Fibroblast of peridontal ligament (primary cell): ENCODE results near the gene AHI1.
"Not testable (repeated sequence)": the region's sequence is repeated elsewhere in the genome, so short reads cannot be mapped to it uniquely, and the experiment has no call there.

Experiments used
- DNase-seq: peaks from one replicate; pipeline ENCODE4 v3.0.0-alpha.2; 2010; ENCODE audit errors: extremely low read depth

Gene AHI1

DNA sequence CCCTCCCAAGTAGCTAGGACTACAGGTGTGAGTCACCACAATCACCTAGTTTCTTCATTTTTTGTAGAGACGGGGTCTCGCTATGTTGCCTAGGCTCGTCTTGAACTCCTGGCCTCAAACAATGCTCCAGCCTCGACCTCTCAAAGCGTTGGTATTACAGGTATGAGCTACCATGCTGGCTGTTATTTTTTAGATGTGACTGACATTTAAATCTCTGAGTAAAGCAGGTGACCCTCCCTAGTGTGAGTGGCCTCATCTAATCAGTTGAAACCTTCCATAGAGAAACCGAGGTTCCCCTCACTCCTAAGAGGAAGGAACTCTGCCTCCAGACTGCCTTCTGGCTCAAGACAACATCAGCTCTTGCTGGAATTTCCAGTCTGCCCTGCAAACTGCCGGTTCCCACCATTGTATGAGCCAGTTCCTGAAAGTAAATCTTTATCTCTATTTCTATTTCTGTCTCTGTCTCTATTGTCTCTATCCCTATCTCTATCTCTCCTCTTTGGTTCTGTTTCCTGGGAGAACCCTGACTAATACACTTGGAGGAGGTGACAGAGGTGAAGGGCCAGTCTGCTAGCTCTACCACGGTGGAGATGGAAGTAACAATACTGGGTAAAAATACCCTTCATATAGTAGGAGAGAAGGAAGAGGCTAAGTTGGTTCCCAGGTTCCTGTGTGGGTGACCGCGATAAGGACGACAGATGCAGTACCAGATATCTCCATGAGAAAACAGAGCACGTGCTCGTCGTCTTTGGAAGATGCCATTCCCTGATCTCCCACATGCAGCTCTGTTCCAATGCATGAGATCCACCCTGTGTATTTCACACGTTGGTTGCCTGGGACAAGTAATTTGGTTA lies 235.4 kb downstream of the AHI1 start:
- DNase-seq: no peak

DNA sequence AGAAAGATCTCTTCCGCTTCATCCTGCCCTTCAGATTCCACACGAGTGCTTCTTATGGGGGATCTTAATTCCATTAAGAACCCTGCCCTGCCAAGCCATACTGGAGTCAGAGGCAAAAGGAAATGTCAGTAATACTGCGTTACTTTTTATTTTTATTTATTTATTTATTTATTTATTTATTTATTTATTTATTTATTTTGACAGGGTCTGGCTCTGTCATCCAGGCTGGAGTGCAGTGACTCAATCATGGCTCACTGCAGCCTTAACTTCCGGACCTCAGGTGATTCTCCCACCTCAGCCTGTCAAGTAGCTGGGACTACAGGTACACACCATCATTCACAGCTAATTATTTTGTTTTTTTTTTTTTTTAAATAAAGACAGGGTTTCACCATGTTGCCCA lies 236.9 kb downstream of the AHI1 start:
- no peak for DNase-seq

DNA sequence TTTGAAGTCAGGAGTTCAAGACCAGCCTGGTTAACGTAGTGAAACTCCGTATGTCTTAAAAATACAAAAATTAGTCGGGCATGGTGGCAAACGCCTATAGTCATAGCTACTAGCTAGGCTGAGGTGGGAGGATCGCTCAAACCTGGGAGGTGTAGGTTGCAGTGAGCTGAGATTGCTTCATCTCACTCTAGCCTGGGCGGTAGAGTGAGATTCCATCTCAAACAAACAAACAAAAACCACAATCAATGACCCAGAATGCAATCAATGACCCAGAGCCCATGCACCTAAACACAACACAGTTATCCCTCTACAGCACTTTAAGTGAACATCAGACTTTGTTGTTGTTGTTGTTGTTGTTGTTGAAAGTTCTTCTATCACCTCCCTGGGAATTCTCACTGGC lies 238.6 kb downstream of the AHI1 start:
- DNase-seq: no peak

DNA sequence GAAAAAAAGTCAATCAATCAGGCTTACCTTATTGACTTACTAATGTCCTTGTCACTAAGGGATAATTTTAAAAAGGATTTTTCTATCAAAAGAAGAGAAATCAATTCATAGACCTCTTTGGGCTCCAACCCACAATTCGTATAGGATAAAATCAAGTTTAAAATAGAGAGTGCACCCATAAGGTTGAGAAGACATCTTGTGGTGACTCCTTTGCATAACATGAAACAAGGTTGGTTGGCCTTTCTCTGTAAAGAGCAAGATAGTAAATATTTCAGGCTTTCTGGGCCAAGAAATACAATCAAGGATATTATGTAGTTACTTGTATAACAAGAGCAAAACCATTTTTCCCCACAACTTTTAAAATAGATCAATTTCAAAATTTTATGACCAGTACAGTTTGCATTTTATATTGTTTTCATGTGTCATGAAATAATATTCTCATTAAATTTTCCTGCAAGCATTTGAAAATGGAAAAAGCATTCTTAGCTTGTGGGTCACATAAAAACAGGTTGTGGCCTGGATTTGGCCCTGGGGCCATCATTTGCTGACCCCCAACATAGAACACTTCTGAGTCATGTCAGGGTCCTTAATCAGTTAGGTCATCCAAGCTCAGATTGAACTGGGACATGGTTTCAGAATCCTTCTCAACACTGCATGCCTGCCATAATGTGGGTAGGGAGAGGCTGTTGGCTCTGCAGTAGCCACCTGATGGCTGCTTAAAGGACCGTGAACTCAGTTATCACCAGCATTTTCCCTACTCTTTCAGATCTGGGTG lies 239.7 kb downstream of the AHI1 start:
- DNase-seq: peak; percentile 14

DNA sequence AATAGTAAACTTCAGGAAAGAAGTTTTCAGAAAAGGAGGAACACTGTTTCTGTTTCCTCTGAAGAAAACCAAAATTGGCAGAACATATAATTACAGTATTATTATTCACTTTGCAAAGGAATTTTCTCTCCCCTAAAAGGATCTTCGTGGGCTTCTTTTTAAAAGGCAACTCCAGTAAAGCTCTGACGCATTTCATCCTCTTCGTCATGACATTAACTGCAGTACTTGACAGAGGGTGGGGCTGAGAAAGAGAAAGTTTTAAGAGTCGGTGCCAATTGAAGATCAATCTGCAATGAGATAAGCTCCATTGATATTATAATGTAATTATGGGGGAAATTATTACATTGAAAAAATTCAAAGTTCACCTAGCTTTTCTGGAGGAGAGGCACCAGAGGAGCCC lies 240.7 kb downstream of the AHI1 start:
- peak; percentile 40 for DNase-seq

DNA sequence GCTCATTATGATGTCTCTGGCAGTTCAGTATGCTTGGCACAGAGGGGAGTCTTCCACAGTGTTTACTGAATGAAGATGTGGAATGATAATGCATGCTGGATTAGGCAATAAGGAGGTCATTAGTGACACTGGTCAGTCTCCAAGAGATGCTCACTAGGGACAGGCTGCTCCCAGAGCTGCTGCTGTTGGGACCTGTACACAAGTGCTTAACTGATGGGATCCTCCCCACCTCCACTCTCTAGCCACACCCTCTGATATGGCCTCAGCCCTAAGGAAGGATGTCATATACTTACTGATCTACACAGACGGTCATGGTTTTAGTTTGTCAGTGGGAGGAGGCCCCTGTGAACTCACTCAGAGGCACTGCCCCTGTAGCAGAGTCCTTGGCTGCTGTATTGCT lies 243.1 kb downstream of the AHI1 start:
- no peak for DNase-seq

DNA sequence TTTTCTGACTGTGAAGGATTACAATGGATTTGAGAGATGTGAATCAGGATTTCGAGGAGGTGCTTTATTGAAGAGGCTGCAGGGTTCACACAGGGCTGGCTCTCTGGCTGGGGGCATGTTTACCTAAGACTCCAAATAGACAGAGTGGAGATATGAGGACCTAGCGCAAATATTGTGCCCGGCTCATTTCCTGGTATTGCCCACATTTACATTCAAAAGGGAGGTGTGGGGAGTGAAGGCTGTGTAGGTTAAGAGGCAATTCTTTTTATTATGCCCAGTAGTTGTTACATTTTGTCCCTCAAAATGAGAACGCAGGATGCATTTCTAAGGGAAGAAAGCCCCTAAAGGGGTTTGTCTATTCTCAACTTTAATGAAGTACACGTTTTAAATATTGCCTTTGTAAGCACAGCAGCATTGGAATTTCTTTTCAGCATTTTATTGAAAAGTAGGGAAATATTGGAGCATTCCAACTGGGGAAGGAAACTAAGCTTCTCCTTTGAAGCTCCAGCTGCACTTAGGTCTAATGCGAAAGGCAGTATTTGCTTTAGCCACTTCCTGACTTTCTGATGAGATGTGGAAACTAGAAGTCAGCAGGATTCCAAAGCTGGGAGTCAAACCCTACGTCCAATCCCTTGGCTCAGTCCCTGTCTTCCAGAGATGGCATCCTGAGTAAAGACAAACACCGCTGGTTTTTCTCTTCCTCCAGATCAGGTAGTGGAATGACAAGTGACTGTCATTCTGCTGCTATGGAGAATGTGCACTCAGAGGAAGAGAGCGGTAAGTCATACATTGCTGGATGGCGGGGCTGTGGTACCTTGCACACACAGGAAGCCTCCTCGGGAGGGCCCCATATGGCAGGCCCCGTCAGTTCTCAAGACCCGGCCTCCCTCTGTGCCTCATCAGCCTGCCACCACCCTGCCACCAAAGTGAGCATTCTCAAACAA lies 245.8 kb downstream of the AHI1 start:
- peak; percentile 14 for DNase-seq

DNA sequence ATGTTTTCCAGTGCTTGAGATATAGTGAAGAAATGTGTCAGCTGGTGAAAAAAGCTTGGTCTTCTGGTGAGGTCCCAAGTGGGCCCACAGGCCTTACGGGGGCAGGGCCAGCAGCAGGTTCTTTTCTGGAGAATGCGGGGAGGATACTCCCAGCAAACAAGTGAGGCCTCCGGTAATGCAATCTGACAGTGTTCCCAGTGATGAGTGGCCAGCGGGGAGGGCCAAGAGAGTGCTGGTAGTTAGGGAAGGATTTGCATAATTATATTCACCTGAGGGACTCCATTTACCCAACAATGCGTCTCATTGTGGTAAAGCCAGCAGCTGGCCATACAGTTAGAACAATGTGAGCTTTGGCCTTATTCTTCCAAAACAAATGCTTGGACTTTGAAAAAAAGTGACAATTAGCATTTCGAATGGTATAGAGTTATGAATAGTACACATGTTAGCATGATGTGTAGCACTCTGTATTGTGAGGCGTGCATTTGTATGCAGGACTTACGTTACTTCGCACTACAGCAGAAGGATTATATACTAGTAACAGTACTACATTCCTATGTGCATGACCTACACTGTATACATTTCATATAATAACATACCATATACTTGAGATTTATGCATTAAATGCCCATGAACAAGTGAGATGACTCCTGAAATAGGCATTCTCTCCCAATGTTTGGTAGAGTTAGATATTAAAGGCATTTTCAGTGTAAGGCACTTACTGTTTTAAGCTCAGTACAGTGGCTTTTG lies 246.6 kb downstream of the AHI1 start:
- DNase-seq: no peak

DNA sequence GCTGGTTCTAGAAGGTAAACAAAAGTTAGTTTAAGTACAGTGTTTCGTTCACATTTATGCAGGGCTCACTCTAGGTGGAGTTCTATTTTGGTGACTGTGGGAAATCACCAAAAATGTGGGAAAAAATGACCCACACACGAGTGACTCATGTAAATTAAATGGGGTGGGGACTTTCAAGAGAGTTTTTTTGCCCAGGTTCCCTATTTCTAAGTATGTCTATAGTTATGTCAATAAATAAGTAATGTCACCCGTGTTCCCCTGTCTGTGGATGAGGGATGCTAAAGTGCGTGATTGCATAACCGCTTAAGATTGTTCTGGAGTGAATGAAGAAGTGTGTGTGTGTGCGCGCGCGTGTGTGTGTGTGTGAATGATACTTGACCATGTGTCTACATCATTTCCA lies 247.3 kb downstream of the AHI1 start:
- DNase-seq: no peak

DNA sequence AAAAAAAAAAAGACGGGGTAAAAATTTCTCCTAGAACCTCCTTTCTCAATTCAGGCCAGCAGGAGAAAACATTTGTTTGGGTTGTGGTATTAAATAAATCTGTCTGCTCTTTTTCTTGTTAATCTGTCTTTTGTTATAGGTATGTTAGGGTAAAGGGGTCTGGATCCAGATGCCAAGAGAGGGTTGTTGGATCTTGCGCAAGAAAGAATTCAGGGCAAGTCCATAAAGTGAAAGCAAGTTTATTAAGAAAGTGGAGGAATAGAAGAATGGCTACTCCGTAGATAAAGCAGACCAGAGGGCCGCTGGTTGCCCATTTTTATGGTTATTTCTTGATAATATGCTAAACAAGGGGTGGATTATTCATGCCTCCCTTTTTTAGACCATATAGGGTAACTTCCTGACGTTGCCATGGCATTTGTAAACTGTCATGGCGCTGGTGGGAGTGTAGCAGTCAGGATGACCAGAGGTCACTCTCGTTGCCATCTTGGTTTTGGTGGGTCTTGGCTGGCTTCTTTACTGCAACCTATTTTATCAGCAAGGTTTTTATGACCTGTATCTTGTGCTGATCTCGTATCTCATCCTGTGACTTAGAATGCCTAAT lies 251.0 kb downstream of the AHI1 start:
- DNase-seq: not testable (repeated sequence)

DNA sequence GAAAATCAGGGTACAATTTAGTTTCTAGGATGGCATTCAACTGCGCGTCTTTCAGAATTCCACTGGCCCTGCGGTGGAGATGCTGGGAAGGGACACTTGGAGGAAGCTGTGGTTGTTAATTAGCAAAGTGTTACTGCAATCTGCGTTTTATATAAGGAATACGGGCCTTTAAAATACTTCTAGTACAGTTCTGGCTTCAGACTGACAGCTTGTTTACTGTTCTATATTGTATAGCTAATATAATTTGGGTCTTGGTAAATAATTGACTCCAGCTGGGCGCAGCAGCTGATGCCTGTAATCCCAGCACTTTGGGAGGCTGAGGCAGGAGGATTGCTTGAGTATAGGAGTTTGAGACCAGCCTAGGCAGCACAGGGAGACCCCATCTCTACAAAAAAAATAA lies 252.7 kb downstream of the AHI1 start:
- DNase-seq: no peak

DNA sequence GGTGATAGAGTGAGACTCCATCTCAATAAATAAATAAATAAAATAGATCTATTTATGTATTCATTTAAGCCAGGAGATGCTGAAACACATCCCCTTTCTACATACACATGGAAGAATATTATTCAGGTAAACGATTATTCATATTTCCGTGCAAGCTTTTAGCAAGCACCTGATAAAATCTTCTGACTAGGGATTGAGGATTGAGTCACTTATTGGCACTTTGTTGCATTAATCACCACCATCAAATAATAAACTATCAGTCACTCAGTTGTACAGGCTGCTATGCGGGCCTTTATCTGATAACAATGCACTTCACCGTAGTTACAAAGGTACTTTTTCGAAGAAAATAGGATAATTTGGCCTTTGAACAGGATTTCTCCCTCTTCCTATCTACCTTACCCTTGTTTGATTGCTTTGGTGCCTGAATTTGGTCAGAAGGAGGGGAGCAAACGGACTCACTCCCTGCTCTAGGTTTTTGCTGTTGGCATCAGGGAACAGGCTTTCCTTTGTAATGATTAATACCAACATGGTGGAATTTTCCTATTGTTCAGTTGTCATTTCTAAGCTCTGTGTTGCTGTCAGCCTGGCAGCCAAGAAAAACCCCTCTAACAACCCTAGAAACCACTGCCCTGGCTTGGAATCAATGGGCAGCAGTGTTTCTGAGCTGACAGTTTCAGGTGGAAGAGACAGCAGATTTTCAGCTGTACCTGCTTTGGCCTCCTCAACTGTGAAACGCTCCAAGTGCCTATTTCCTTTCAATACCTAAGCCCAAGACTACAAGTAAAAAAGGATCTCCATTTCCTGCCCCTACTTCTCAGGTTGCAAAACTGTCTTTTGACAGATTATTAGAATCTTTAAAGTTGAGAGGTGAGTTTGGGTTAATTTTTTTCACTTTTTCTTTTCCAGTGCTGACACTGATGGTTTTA lies 253.4 kb downstream of the AHI1 start:
- DNase-seq: no peak

DNA sequence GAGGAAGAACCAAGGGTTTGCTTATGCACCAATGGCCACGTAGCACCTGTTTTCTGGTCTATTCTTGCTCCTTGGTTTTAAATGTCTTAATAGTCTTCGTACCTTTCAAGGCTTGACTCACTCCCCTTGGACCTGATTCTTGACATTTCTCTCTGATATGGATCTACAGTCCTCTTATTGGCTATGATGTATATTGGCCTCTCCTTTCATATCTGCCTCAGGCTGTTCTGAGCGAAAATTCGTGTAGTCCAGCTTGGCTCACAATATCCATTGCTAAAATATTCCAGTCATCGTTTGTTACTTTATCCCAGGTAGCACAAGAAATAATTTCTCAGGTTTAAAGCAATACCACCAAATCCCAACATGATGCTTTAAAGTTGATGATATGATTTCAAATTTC lies 256.8 kb downstream of the AHI1 start:
- DNase-seq: no peak

DNA sequence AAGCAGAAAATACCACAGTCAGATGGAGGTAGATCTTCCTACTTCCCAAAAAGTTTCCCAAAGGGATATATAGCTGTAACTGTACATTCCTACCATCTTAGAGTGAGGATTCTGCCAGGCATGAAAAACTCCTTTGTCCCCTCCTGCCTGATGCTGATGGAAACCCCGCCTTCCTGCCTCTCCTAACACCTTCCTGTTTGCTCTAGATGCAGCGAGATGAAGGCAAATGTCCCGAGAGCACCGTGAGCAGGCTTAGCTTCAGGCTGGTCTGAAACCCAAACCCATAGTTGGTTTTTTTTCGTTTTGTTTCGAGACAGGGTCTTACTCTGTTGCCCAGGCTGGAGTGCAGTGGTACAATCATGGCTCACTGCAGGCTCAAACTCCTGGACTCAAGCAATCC lies 260.8 kb downstream of the AHI1 start:
- DNase-seq: no peak

DNA sequence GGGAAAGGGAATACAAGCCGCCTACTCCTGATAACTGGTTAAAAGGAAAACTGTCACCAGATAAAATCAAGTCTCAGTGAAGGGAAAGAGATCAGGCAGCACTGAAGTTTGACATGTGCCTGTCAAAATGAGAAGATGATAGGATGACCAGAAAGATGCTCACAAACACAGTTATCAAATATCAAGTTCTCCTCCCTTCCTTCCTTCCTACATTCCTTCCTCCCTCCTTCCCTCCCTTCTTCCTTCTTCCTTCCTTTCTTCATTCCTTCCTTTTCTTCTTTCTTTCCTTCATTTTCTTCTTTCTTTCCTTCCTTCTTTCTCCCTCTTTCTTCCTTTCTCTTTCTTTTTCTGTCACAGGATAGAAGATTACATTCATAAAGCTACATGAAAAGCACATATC lies 261.2 kb downstream of the AHI1 start:
- DNase-seq: no peak

DNA sequence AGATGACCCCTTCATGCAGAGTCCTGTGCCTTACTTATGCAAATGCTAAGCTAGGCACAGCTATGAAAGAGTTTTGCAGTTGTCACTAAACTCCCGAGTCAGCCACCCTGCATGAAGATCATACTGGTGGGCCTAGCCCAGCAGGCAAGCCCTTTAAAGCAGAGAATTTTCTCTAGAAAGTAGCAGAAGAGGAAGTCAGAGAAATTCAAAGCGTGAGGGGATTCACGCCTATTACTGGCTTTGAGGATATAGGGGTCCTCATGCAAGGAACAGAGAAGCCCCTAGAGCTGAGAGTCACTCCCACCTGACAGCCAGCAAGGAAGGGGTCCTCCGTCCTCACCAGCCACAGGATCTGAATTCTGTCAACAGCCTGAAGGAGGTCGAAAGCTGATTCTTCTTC lies 261.8 kb downstream of the AHI1 start:
- DNase-seq: no peak

DNA sequence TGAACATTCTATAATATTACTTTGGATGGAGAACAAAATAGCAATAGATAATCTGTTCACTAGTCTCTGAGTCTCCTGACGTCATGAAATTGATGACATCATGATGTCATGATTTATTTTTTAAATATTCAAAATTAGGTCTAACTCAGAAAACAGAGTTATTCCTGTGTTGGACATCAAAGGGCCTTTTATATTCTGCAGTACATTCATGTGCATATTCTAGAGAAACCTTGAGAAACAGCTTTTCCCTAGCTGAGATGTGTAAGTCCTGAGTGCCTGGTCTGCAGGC lies 263.1 kb downstream of the AHI1 start:
- DNase-seq: no peak

DNA sequence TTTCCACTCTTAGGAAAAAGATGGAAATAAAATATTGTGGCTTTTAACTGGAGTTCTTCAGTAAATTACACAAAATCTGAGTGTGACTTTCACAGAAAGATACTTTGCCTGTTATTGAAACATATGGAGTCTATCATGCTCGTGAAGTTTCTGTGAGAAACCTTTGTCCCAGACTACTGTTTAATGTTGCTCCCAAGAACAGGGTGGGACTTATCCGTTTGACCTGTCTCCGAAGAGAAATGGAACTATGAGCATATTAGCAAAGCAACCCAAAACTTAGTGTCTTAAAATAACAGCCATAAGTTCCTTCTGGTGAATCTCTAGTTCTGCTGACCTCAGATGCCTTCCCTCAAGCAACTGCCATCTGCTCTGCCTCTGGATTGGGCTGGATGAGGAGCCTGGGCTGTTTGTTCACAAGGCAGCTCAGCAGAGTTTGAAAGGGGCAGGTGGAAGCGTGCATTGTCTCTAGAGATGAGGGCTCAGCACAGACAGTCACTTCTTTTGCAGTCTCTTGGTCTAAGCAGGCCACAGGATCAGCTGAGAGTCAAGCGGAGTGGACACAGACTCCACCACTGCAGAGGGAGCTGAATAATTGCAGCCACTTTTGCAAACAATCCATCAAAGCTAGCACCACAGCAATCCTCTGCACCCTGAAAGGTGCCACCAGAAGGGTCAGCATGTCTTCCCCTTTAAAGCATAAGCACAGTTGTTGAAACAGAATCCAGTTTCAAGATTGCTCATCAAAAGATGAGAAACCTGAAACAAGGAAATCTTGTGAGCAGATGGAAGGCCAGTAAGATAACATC lies 263.7 kb downstream of the AHI1 start:
- DNase-seq: no peak
